ACC112 (cell line): ENCODE results near the gene TCIRG1.

Source experiments
- H2AFZ ChIP-seq: fragments of 200-600 bp; sonication (generic); one replicate; pipeline ENCODE4 v1.6.0; 2017; ENCODE audit warnings: antibody characterized with exemption, low read length; ENCODE audit not compliant: unreplicated experiment
- H3K27ac ChIP-seq: fragments of 200-600 bp; sonication (generic); 2 replicates; pipeline ENCODE4 v1.5.1; 2014; ENCODE audit warnings: low read depth, mild to moderate bottlenecking, antibody characterized with exemption, low read length, moderate library complexity
- H3K27me3 ChIP-seq: fragments of 200-600 bp; sonication (generic); 2 replicates; pipeline ENCODE4 v1.6.1; 2014; ENCODE audit warnings: mild to moderate bottlenecking, antibody characterized with exemption, low read length, moderate library complexity, mixed read lengths; ENCODE audit not compliant: insufficient read depth
- H3K36me3 ChIP-seq: fragments of 200-600 bp; sonication (generic); 2 replicates; pipeline ENCODE4 v1.6.1; 2016; ENCODE audit warnings: mild to moderate bottlenecking, antibody characterized with exemption, low read length, moderate library complexity, mixed read lengths; ENCODE audit not compliant: insufficient read depth
- H3K4me1 ChIP-seq: fragments of 200-600 bp; sonication (generic); one replicate; pipeline ENCODE4 v1.6.1; 2016; ENCODE audit warnings: low read length, mixed read lengths; ENCODE audit not compliant: insufficient read depth, unreplicated experiment, control insufficient read depth
- H3K4me3 ChIP-seq: fragments of 200-600 bp; sonication (generic); 2 replicates; pipeline ENCODE4 v1.5.1; 2014; ENCODE audit warnings: mild to moderate bottlenecking, low read depth, low read length
- H3K79me2 ChIP-seq: fragments of 200-600 bp; sonication (generic); one replicate; pipeline ENCODE4 v1.6.0; 2016; ENCODE audit warnings: low read length; ENCODE audit not compliant: control insufficient read depth, unreplicated experiment, insufficient read depth

TCIRG1 gene

GRCh38 chr11:68049509-68050370 lies 10.9 kb downstream of the TCIRG1 start:
- Histone ChIP-seq H3K4me1 (no peaks in the 10 kb centered on the region), H3K36me3 (no peaks in the 10 kb centered on the region), H3K79me2 (no peaks in the 10 kb centered on the region), H3K27me3 (no peaks in the 10 kb centered on the region), H3K27ac (no peak overlapping the region), H3K4me3 (no peak overlapping the region), H2AFZ (no peak overlapping the region)

GRCh38 chr11:68050371-68050841 lies 11.6 kb downstream of the TCIRG1 start:
- no peaks in the 10 kb centered on the region for H3K4me1 ChIP-seq
- H3K36me3 ChIP-seq = no peaks in the 10 kb centered on the region
- H3K4me3 ChIP-seq = no peak overlapping the region
- H3K27me3 ChIP-seq = no peaks in the 10 kb centered on the region
- H3K27ac ChIP-seq = no peak overlapping the region
- H2AFZ ChIP-seq = no peak overlapping the region
- H3K79me2 ChIP-seq = no peaks in the 10 kb centered on the region

GRCh38 chr11:68051191-68052136 lies 12.6 kb downstream of the TCIRG1 start:
- Histone ChIP-seq H3K27me3 (no peaks in the 10 kb centered on the region), H3K4me3 (no peak overlapping the region), H3K36me3 (no peaks in the 10 kb centered on the region), H3K27ac (no peak overlapping the region), H3K79me2 (no peaks in the 10 kb centered on the region), H2AFZ (no peak overlapping the region), H3K4me1 (no peaks in the 10 kb centered on the region)

GRCh38 chr11:68052137-68052873 lies 13.5 kb downstream of the TCIRG1 start:
- no peaks in the 10 kb centered on the region for H3K79me2 ChIP-seq
- H3K4me1 ChIP-seq = no peaks in the 10 kb centered on the region
- H3K4me3 ChIP-seq = no peak overlapping the region
- H3K27ac ChIP-seq = no peak overlapping the region
- H2AFZ ChIP-seq = no peak overlapping the region
- H3K36me3 ChIP-seq = no peaks in the 10 kb centered on the region
- H3K27me3 ChIP-seq = no peaks in the 10 kb centered on the region

- H3K36me3 ChIP-seq = no peaks in the 10 kb centered on the region
- H2AFZ ChIP-seq = no peak overlapping the region
- no peak overlapping the region for H3K4me3 ChIP-seq
- no peak overlapping the region for H3K27ac ChIP-seq
- no peaks in the 10 kb centered on the region for H3K4me1 ChIP-seq
- no peaks in the 10 kb centered on the region for H3K27me3 ChIP-seq
- H3K79me2 ChIP-seq = no peaks in the 10 kb centered on the region
Measured at GRCh38 chr11:68053117-68053516, 14.3 kb downstream of the TCIRG1 start.

- Histone ChIP-seq H3K36me3 (no peaks in the 10 kb centered on the region; the same call in 1 of the 2 replicates), H3K79me2 (no peaks in the 10 kb centered on the region), H3K4me3 (no peak overlapping the region), H3K27me3 (no peaks in the 10 kb centered on the region), H2AFZ (no peak overlapping the region), H3K27ac (no peak overlapping the region), H3K4me1 (no peaks in the 10 kb centered on the region)
Measured at GRCh38 chr11:68053981-68054812, 15.4 kb downstream of the TCIRG1 start.

GRCh38 chr11:68056317-68057285 lies 17.8 kb downstream of the TCIRG1 start:
- H3K79me2 ChIP-seq = no peaks in the 10 kb centered on the region
- H3K27me3 ChIP-seq = no peaks in the 10 kb centered on the region
- H3K27ac ChIP-seq = no peak overlapping the region
- H3K4me1 ChIP-seq = no peaks in the 10 kb centered on the region
- H3K4me3 ChIP-seq = no peak overlapping the region
- no peak overlapping the region for H2AFZ ChIP-seq
- H3K36me3 ChIP-seq = peaks cover 7% of the 10 kb centered on the region; the same call in 1 of the 2 replicates

- Histone ChIP-seq H3K4me1 (no peaks in the 10 kb centered on the region), H3K27me3 (no peaks in the 10 kb centered on the region), H3K36me3 (peaks cover 12% of the 10 kb centered on the region; the same call in 1 of the 2 replicates), H3K27ac (no peak overlapping the region), H3K79me2 (no peaks in the 10 kb centered on the region), H3K4me3 (no peak overlapping the region), H2AFZ (no peak overlapping the region)
Measured at GRCh38 chr11:68057807-68058206, 19.0 kb downstream of the TCIRG1 start.

GRCh38 chr11:68061508-68061907 lies 22.7 kb downstream of the TCIRG1 start:
- H3K36me3 ChIP-seq = peaks cover 12% of the 10 kb centered on the region; the same call in 1 of the 2 replicates

More at GRCh38 chr11:68061508-68061907, 22.7 kb downstream of the TCIRG1 start:
- no peak overlapping the region for H2AFZ ChIP-seq
- H3K4me3 ChIP-seq = no peak overlapping the region
- no peaks in the 10 kb centered on the region for H3K79me2 ChIP-seq
- no peak overlapping the region for H3K27ac ChIP-seq
- no peaks in the 10 kb centered on the region for H3K4me1 ChIP-seq
- no peaks in the 10 kb centered on the region for H3K27me3 ChIP-seq
